Left lung (tissue), 10 donors: ENCODE results near the gene RPL38. TPM values are rescaled to one million over a fixed set of nuclear protein-coding genes. Genes with fewer than 3 reads are reported as not detected.

Experiments used
- ATAC-seq: fragments of 200-7000 bp; cut with Tn5 transposase; one replicate; pipeline ENCODE4 v1.9.1; 2020; ENCODE audit warnings: moderate library complexity
- DNase-seq, 4 donors: peaks; one replicate each; pipeline ENCODE4 v3.0.0-alpha.2; 2013 to 2020
- H3K27ac ChIP-seq, 2 donors: fragments of 200-600 bp; sonication (generic) in 1 of 2; one replicate each; pipeline versions ENCODE4 v1.5.0 to v1.8.0; 2020 to 2021
- H3K27me3 ChIP-seq, 2 donors: fragments of 200-600 bp; sonication (generic) in 1 of 2; one replicate each; pipeline versions ENCODE4 v1.5.0 to v1.8.0; 2020 to 2021
- H3K36me3 ChIP-seq, 2 donors: fragments of 200-600 bp; sonication (generic) in 1 of 2; one replicate each; pipeline versions ENCODE4 v1.5.0 to v1.8.0; 2020 to 2021
- H3K4me1 ChIP-seq, 2 donors: fragments of 200-600 bp; one replicate each; pipeline ENCODE4 v1.8.0; 2021
- H3K4me3 ChIP-seq, 2 donors: fragments of 200-600 bp; sonication (generic) in 1 of 2; one replicate each; pipeline versions ENCODE4 v1.5.0 to v1.8.0; 2020 to 2021; ENCODE audit warnings: mild to moderate bottlenecking in 1 of 2
- H3K9me3 ChIP-seq, 2 donors: fragments of 200-600 bp; sonication (generic) in 1 of 2; one replicate each; pipeline versions ENCODE4 v1.5.0 to v1.8.0; 2020 to 2021
- intact Hi-C, 2 donors: fragments of 100-400 bp; cut with DNase I; formaldehyde crosslinking; loops; one replicate each; pipeline versions ENCODE4 v1.11.2 to v1.14.2; 2022
- polyA plus RNA-seq, 6 donors: library from polyadenylated mRNA; unstranded; fragments of 120-200 nt; gene quantifications; one replicate each; pipeline ENCODE4 v1.2.1, GENCODE V29; 2013; ENCODE audit not compliant: insufficient read length in 6 of 6
- total RNA-seq, 2 donors: library from RNA; stranded (reverse); fragmentation: NEBNext Ultra II Directional; extraction: Animal tissue kit (Norgen Biotek cat#: 25700); gene quantifications; one replicate each; pipeline ENCODE4 v1.2.1, GENCODE V29; 2021
- TF ChIP-seq, protein P1 (sequence below), 2 donors: fragments of 200-600 bp; sonication (generic) in 1 of 2; IDR thresholded peaks; one replicate each; pipeline versions ENCODE4 v1.5.0 to v1.8.0; 2021; ENCODE audit warnings: antibody characterized with exemption in 2 of 2
- donor health status: DM: no; HTN: yes; CAD: no.
- donor health status: DM: no; HTN: no; CAD: no.

RPL38 gene
- total and polyA plus RNA-seq, 8 donors: 624 to 1,464 (median 1,331) TPM

GRCh38 chr17:74160656-74161502 is 42.6 kb upstream of the RPL38 start:
- Histone ChIP-seq H3K9me3 (no peaks in the 10 kb centered on the region), H3K27me3 (peaks cover 0 to 24% of the 10 kb centered on the region in 2 donors), H3K4me3 (no peak overlapping the region), H3K36me3 (no peaks in the 10 kb centered on the region), H3K27ac (no peak overlapping the region), H3K4me1 (no peaks in the 10 kb centered on the region)
- TF ChIP-seq, protein P1, sequence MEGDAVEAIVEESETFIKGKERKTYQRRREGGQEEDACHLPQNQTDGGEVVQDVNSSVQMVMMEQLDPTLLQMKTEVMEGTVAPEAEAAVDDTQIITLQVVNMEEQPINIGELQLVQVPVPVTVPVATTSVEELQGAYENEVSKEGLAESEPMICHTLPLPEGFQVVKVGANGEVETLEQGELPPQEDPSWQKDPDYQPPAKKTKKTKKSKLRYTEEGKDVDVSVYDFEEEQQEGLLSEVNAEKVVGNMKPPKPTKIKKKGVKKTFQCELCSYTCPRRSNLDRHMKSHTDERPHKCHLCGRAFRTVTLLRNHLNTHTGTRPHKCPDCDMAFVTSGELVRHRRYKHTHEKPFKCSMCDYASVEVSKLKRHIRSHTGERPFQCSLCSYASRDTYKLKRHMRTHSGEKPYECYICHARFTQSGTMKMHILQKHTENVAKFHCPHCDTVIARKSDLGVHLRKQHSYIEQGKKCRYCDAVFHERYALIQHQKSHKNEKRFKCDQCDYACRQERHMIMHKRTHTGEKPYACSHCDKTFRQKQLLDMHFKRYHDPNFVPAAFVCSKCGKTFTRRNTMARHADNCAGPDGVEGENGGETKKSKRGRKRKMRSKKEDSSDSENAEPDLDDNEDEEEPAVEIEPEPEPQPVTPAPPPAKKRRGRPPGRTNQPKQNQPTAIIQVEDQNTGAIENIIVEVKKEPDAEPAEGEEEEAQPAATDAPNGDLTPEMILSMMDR (IDR thresholded peaks at IDR 0.05): no peak
- intact Hi-C loops: no loop called here
- ATAC-seq: no peak
- DNase-seq: peak in 1 of 4 donors; percentile 13

DNA sequence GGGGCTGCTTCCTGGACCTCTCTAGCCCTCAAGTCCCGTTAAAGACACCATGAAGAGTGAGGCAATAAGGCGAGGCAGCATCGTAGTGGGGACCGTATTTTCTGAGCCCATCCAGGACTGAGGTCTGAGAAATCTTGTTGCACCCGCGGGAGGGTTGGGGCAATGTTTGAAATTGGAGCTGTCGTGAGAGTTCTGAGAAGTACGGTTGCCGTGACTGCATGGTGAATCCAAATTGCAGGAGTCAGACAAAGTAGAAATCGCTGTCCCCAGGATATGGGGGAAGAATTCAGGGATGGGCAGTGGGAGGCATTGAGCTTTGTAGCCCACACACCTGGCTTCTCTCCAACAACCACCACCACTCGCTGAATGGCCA is 42.0 kb upstream of the RPL38 start:
- intact Hi-C loops: no loop called here
- Histone ChIP-seq H3K27me3 (peaks cover 0 to 26% of the 10 kb centered on the region in 2 donors), H3K4me3 (no peak overlapping the region), H3K27ac (no peak overlapping the region), H3K4me1 (no peaks in the 10 kb centered on the region), H3K36me3 (no peaks in the 10 kb centered on the region), H3K9me3 (no peaks in the 10 kb centered on the region)
- DNase-seq (no peak), ATAC-seq (no peak)
- TF ChIP-seq, protein P1 (IDR thresholded peaks at IDR 0.05): no peak

GRCh38 chr17:74163271-74163821 is 40.1 kb upstream of the RPL38 start:
- peak in 1 of 4 donors; percentile 22 for DNase-seq
- Histone ChIP-seq H3K27me3 (peaks cover 0 to 27% of the 10 kb centered on the region in 2 donors), H3K4me3 (no peak overlapping the region), H3K27ac (no peak overlapping the region), H3K4me1 (no peaks in the 10 kb centered on the region), H3K36me3 (no peaks in the 10 kb centered on the region), H3K9me3 (no peaks in the 10 kb centered on the region)
- intact Hi-C loops: no loop called here
- TF ChIP-seq, protein P1 (IDR thresholded peaks at IDR 0.05): no peak
- no peak for ATAC-seq

DNA sequence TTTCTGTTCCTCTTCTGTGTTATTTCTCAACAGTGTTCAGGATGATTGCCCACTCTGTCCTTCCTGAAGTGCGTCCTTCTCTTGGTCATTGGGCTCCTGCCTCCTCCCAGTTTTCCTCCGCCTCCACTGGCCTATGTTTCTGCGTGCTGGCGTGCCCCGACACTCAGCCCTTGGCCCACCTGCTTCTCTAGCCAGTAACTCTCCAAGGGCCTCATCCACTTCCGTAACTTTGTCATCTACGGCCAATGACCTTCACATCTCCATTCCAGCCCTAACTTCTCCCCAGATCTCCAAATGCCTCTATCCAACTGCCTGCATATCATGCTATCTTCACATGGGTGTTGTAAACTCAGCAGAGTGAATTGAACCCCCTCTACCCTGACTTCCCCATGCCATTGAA is 39.6 kb upstream of the RPL38 start:
- Histone ChIP-seq H3K27me3 (peaks cover 0 to 32% of the 10 kb centered on the region in 2 donors), H3K4me3 (no peak overlapping the region), H3K27ac (no peak overlapping the region), H3K36me3 (no peaks in the 10 kb centered on the region), H3K9me3 (no peaks in the 10 kb centered on the region), H3K4me1 (no peaks in the 10 kb centered on the region)
- TF ChIP-seq, protein P1 (IDR thresholded peaks at IDR 0.05): no peak
- DNase-seq (no peak), ATAC-seq (no peak)
- intact Hi-C loops: no loop called here

DNA sequence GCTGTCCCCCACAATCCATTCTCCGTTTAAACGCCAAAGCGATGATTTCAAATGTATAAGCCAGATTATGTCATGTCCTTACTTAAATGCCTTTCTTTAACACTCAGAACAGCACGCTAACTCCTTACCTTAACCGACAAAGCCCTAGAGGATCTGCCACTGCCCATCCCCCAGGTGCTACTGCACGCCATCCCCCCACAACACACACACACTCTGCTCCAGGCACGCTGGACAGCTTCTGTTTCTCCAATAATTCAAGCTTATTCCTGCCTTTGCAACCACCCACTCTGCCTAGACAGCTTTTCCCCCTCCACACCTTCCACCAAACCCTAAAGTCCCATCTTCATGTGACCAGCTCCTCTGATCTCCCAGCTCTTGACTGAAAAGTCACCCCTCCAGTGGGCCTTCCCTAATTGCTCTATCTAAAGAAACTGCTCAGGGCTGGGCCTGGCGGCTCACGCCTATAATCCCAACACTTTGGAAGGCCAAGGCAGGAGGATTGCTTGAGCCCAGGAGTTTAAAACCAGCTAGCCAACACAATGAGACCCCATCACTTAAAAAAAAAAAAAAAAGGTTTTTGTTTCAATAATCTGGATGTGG is 38.9 kb upstream of the RPL38 start:
- no peak overlapping the region for H3K27ac ChIP-seq
- peaks cover 0 to 32% of the 10 kb centered on the region in 2 donors for H3K27me3 ChIP-seq
- TF ChIP-seq, protein P1 (IDR thresholded peaks at IDR 0.05): no peak
- no peaks in the 10 kb centered on the region for H3K9me3 ChIP-seq
- DNase-seq (no peak), ATAC-seq (no peak)
- no peaks in the 10 kb centered on the region for H3K36me3 ChIP-seq
- intact Hi-C loops: no loop called here
- no peak overlapping the region for H3K4me3 ChIP-seq
- H3K4me1 ChIP-seq: no peaks in the 10 kb centered on the region
